Esophagus squamous epithelium (tissue), 5 donors: ENCODE results near the gene HIF1A. TPM values are rescaled to one million over a fixed set of nuclear protein-coding genes. Genes with fewer than 3 reads are reported as not detected.

ENCODE experiments used
- DNase-seq: peaks from one replicate; lab custom pipeline; 2025; lab: John Stamatoyannopoulos, UW
- H3K27ac ChIP-seq, 4 donors: fragments of 200-600 bp; sonication (generic); one replicate each; pipeline ENCODE4 v1.5.1; 2016 to 2019; ENCODE audit warnings: mild to moderate bottlenecking in 1 of 4
- H3K27me3 ChIP-seq, 4 donors: fragments of 200-600 bp; sonication (generic); 1 replicate in 3 of 4; 2 replicates in 1 of 4; pipeline versions ENCODE4 v1.5.1 to v1.6.0; 2017 to 2021; ENCODE audit warnings: antibody characterized with exemption in 1 of 4
- H3K36me3 ChIP-seq, 3 donors: fragments of 200-600 bp; sonication (generic); one replicate each; pipeline ENCODE4 v1.5.1; 2016 to 2019
- H3K4me1 ChIP-seq, 3 donors: fragments of 200-600 bp; sonication (generic); one replicate each; pipeline ENCODE4 v1.5.1; 2017 to 2019
- H3K4me3 ChIP-seq, 4 donors: fragments of 200-600 bp; sonication (generic); 1 replicate in 3 of 4; 2 replicates in 1 of 4; pipeline ENCODE4 v1.5.1; 2016 to 2019; ENCODE audit warnings: mild to moderate bottlenecking in 2 of 4, moderate library complexity in 1 of 4
- H3K9me3 ChIP-seq, 3 donors: fragments of 200-600 bp; sonication (generic); one replicate each; pipeline ENCODE4 v1.5.1; 2016 to 2019
- POLR2A ChIP-seq, 4 donors: fragments of 450-650 bp; IDR thresholded peaks; one replicate each; pipeline ENCODE4 v1.6.1; 2017; ENCODE audit warnings: antibody characterized with exemption in 4 of 4, mild to moderate bottlenecking in 4 of 4, moderate library complexity in 3 of 4
- WGBS, 2 donors: methylation state at CpG; one replicate each; pipeline ENCODE4 v1.1.5; 2018; 5-methylcytosine and 5-hydroxymethylcytosine counted together
- intact Hi-C: fragments of 100-400 bp; cut with DNase I; formaldehyde crosslinking; loops from one replicate; pipeline ENCODE4 v1.15.0; 2022
- total RNA-seq, 4 donors: library from RNA; depleted of rRNA; stranded (reverse); fragments of >200 nt; gene quantifications; one replicate each; pipeline ENCODE4 v1.1.0, GENCODE V29; 2016
- TF ChIP-seq, protein P1 (sequence below), 6 experiments: fragments of 450-650 bp in 4 of 6; fragments of 200-600 bp in 2 of 6; sonication (generic) in 2 of 6; IDR thresholded peaks; one replicate each; pipeline ENCODE4 v1.5.1; 2016 to 2019; ENCODE audit warnings: antibody characterized with exemption in 6 of 6, mild to moderate bottlenecking in 4 of 6, moderate library complexity in 4 of 6
- donor health status: DM: yes; HTN: yes; CAD: no.

HIF1A gene
- total RNA-seq, 4 donors from 2014 or later: 108 to 199 (median 127) TPM

DNA sequence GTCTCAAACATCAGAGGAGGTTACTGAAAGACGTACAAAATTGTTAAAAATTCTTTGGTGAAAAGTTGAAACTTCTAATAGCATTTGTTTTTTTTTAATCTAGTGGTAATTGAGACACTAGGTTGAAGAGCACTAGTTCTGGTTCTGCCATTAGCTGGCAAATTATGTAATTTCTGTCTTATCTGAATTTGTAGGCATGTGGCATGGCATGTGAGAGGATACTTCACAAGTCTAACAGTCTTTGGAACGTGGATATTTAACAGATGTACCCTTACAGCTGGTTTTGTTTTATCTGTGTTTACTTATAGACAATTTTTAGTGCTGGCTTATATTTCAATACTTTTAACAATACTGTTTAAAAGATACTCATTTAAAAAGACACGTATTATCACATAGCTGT is 72.9 kb downstream of the HIF1A start:
- Histone ChIP-seq H3K27ac (no peak overlapping the region), H3K9me3 (no peaks in the 10 kb centered on the region), H3K4me1 (peaks cover 0 to 36% (median 13%) of the 10 kb centered on the region in 3 donors), H3K36me3 (peaks cover 5 to 62% (median 9%) of the 10 kb centered on the region in 3 donors), H3K27me3 (no peaks in the 10 kb centered on the region), H3K4me3 (no peak overlapping the region)
- TF ChIP-seq, protein P1, sequence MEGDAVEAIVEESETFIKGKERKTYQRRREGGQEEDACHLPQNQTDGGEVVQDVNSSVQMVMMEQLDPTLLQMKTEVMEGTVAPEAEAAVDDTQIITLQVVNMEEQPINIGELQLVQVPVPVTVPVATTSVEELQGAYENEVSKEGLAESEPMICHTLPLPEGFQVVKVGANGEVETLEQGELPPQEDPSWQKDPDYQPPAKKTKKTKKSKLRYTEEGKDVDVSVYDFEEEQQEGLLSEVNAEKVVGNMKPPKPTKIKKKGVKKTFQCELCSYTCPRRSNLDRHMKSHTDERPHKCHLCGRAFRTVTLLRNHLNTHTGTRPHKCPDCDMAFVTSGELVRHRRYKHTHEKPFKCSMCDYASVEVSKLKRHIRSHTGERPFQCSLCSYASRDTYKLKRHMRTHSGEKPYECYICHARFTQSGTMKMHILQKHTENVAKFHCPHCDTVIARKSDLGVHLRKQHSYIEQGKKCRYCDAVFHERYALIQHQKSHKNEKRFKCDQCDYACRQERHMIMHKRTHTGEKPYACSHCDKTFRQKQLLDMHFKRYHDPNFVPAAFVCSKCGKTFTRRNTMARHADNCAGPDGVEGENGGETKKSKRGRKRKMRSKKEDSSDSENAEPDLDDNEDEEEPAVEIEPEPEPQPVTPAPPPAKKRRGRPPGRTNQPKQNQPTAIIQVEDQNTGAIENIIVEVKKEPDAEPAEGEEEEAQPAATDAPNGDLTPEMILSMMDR (IDR thresholded peaks at IDR 0.05): no peak
- no peak for TF ChIP-seq POLR2A (IDR thresholded peaks at IDR 0.05)
- 83 to 86% methylated on average over 3 of the region's 3 CpGs for WGBS, 2 donors
- no peak for DNase-seq
- intact Hi-C loops: no loop called here

- Histone ChIP-seq H3K36me3 (peaks cover 5 to 78% (median 14%) of the 10 kb centered on the region in 3 donors), H3K27ac (no peak overlapping the region), H3K4me1 (peaks cover 0 to 20% (median 6%) of the 10 kb centered on the region in 3 donors), H3K27me3 (no peaks in the 10 kb centered on the region), H3K4me3 (no peak overlapping the region), H3K9me3 (no peaks in the 10 kb centered on the region)
- DNase-seq: no peak
- intact Hi-C loops: no loop called here
- WGBS, 2 donors: 93 to 98% methylated on average over 3 of the region's 3 CpGs
- no peak for TF ChIP-seq POLR2A (IDR thresholded peaks at IDR 0.05)
- TF ChIP-seq, protein P1 (IDR thresholded peaks at IDR 0.05): no peak
Measured at GRCh38 chr14:61769893-61770292, 74.6 kb downstream of the HIF1A start.

DNA sequence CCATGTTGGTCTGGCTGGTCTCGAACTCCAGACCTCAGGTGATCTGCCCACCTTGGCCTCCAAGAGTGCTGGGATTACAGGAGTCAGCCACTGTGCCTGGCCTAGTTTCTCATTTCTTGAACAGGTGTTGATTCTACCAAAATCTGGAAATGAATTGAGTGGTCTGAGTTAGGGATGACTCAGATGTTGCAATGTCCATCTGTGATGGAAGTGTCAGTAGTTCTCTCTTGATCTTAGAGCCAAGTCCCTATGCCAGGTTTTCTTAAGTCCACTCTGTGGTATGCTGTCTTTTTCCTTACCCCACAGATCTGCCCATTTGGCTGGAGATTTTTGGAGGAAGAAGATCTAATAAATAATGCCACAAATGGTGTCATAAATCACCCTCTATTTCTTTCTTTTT is 79.5 kb downstream of the HIF1A start:
- H3K36me3 ChIP-seq: peaks cover 5 to 100% (median 24%) of the 10 kb centered on the region in 3 donors
- H3K4me3 ChIP-seq: no peak overlapping the region
- WGBS, 2 donors: 71% methylated on average over 1 of the region's 1 CpG; no CpG with 5 or more reads in 1 of the 2 donors
- no peaks in the 10 kb centered on the region for H3K27me3 ChIP-seq
- DNase-seq: no peak
- H3K9me3 ChIP-seq: no peaks in the 10 kb centered on the region
- intact Hi-C loops: no loop called here
- no peak for TF ChIP-seq POLR2A (IDR thresholded peaks at IDR 0.05)
- TF ChIP-seq, protein P1 (IDR thresholded peaks at IDR 0.05): no peak
- H3K4me1 ChIP-seq: no peaks in the 10 kb centered on the region
- no peak overlapping the region for H3K27ac ChIP-seq

DNA sequence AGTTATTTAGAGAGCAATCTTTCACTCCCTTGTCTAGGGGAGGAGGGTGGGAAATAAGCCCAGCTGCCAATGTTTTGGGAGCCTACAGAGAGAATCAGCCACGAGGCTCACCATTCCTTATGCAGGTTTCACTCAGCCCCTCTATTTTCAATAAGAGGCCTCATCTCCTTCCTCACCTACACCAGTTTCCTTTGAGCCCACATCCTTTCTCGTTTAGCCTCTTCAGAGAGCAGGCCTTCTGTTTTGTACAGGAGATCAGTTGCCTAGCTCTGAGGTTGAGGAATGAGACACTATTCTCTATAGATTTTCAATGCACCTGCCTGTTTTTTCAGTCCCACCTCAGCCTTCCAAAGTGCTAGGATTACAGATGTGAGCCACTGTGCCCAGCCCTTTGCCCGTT is 84.8 kb downstream of the HIF1A start:
- DNase-seq: no peak
- intact Hi-C loops: no loop called here
- WGBS, 2 donors: 56 to 82% methylated on average over 3 of the region's 3 CpGs
- no peak for TF ChIP-seq POLR2A (IDR thresholded peaks at IDR 0.05)
- TF ChIP-seq, protein P1 (IDR thresholded peaks at IDR 0.05): no peak
- no peaks in the 10 kb centered on the region for H3K4me1 ChIP-seq
- H3K27me3 ChIP-seq: no peaks in the 10 kb centered on the region
- H3K27ac ChIP-seq: no peak overlapping the region
- H3K4me3 ChIP-seq: no peak overlapping the region
- peaks cover 0 to 100% (median 31%) of the 10 kb centered on the region in 3 donors for H3K36me3 ChIP-seq
- no peaks in the 10 kb centered on the region for H3K9me3 ChIP-seq

- no peaks in the 10 kb centered on the region for H3K27me3 ChIP-seq
- 94 to 100% methylated on average over 3 to 4 of the region's 5 CpGs for WGBS, 2 donors
Measured at GRCh38 chr14:61797309-61797708, 102.0 kb downstream of the HIF1A start.

More at GRCh38 chr14:61797309-61797708, 102.0 kb downstream of the HIF1A start:
- Histone ChIP-seq H3K4me1 (no peaks in the 10 kb centered on the region), H3K4me3 (no peak overlapping the region), H3K36me3 (peaks cover 0 to 47% (median 0%) of the 10 kb centered on the region in 3 donors), H3K9me3 (no peaks in the 10 kb centered on the region), H3K27ac (no peak overlapping the region)
- TF ChIP-seq, protein P1 (IDR thresholded peaks at IDR 0.05): no peak
- intact Hi-C loops: no loop called here
- DNase-seq: no peak

Other genes with a start within 250 kb of the HIF1A start
- gene SNAPC1, start 66.9 kb downstream of the HIF1A start, total RNA-seq: 1 to 10 TPM; 3.2 to 9.2 (median 6.2) TPM
- 1 to 10 TPM in 1 of 4 donors, under 1 TPM in 2, not detected in 1; 0.04 to 2.1 (median 0.09) TPM for gene SYT16, start 117.2 kb downstream of the HIF1A start, total RNA-seq